Measurements from ENCODE around the gene FUBP1.

GRCh38 chr1:77990629-77991204, 11.8 kb upstream of the FUBP1 start:
- TF ChIP-seq POLR2A (IDR thresholded peaks at IDR 0.05; ENCODE audit: low read depth, low read length) (no peak), TAF1 (IDR thresholded peaks at IDR 0.05; ENCODE audit: borderline replicate concordance, low read depth, low read length) (no peak), POLR2AphosphoS5 (IDR thresholded peaks at IDR 0.05; ENCODE audit: low read depth, low read length) (no peak)
